Urinary bladder (tissue), 4 donors: ENCODE measurements around the gene MSRB3. TPM values are rescaled to one million over a fixed set of nuclear protein-coding genes. Genes with fewer than 3 reads are reported as not detected.
"Not testable (repeated sequence)": the region's sequence is repeated elsewhere in the genome, so short reads cannot be mapped to it uniquely, and the experiment has no call there.

Source experiments
- DNase-seq: peaks from one replicate; pipeline ENCODE4 v3.0.0-alpha.2; 2015; ENCODE audit errors: extremely low spot score
- H3K27ac ChIP-seq: one replicate; pipeline ENCODE4 v1.5.1; 2013; ENCODE audit warnings: low read depth, mild to moderate bottlenecking, moderate library complexity
- H3K36me3 ChIP-seq: one replicate; pipeline ENCODE4 v1.6.1; 2013; ENCODE audit warnings: mild to moderate bottlenecking, moderate library complexity; ENCODE audit not compliant: insufficient read depth
- H3K4me1 ChIP-seq: one replicate; pipeline ENCODE4 v1.6.1; 2013; ENCODE audit warnings: mild to moderate bottlenecking, moderate library complexity; ENCODE audit not compliant: insufficient read depth
- H3K4me3 ChIP-seq: one replicate; pipeline ENCODE4 v1.5.1; 2013; ENCODE audit warnings: low read depth, low read length
- WGBS: extraction: QIAGEN DNeasy Blood & Tissue Kit; methylation state at CpG from one replicate; pipeline ENCODE4 v1.1.7; 2013; 5-methylcytosine and 5-hydroxymethylcytosine counted together
- polyA plus RNA-seq: library from polyadenylated mRNA; stranded (reverse); fragments of 200-250 nt; gene quantifications from one replicate; pipeline ENCODE4 v1.2.3, GENCODE V29; 2013
- total RNA-seq: library from RNA; depleted of rRNA; stranded (reverse); fragments of >200 nt; gene quantifications from one replicate; pipeline ENCODE4 v1.2.3, GENCODE V29; 2014
- donor health status: healthy with polysubstance abuse.
- donor health status: healthy.

MSRB3 gene
- total and polyA plus RNA-seq, 2 donors, result 143 to 158 TPM

DNA sequence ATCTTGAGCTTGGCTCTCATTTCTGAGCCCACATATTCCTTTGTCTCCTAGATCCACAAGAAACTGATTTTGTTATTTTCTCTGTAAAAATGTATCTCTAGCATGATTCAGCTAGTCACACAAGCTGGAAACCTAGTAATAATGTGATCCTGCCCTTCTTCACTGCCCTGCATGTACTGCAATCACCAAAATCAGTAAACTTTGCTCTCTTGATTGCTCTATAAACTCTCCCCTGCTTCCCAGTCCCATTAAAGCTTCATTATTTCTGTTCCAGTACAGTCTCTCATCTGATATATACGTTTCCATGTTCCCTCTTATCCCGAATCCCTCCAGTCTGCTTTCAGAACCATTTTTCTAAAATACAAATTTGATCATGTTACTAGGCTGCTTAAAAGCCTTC, 166.5 kb downstream of the MSRB3 start:
- Histone ChIP-seq H3K4me1 (no peaks in the 10 kb centered on the region), H3K4me3 (no peak overlapping the region), H3K27ac (no peak overlapping the region), H3K36me3 (no peaks in the 10 kb centered on the region)
- WGBS, result 91% methylated on average over 2 of the region's 2 CpGs
- no peak for DNase-seq

GRCh38 chr12:65446901-65447300, 168.4 kb downstream of the MSRB3 start:
- 86% methylated on average over 1 of the region's 1 CpG for WGBS
- Histone ChIP-seq H3K4me1 (no peaks in the 10 kb centered on the region), H3K36me3 (no peaks in the 10 kb centered on the region), H3K27ac (no peak overlapping the region), H3K4me3 (no peak overlapping the region)
- no peak for DNase-seq

- 91% methylated on average over 1 of the region's 1 CpG for WGBS
- Histone ChIP-seq H3K36me3 (no peaks in the 10 kb centered on the region), H3K27ac (no peak overlapping the region), H3K4me3 (no peak overlapping the region), H3K4me1 (no peaks in the 10 kb centered on the region)
- no peak for DNase-seq
Observed at GRCh38 chr12:65449400-65449799, 170.9 kb downstream of the MSRB3 start.

DNA sequence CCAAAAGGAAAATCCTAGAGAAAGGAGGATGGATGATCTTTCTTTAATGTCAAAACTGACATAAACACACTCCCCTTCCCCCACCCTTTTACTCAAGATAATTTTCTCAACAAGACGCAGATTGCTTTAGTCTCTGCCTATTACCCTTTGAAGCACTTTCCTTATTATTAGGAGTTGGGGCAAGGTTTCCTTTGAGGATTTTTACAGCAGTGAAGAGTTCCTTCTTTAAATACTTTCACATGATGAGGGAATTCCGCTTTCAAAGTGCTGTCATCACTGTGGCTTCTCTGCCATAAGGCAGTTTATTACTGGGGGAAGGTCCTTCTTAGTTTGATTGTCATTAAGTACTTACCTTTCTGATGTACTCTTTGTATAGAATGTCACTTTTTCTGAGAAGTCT, 172.1 kb downstream of the MSRB3 start:
- peaks cover 2% of the 10 kb centered on the region for H3K36me3 ChIP-seq
- H3K4me1 ChIP-seq, result no peaks in the 10 kb centered on the region
- no peak overlapping the region for H3K4me3 ChIP-seq
- H3K27ac ChIP-seq, result no peak overlapping the region
- DNase-seq, result no peak
- 61% methylated on average over 2 of the region's 2 CpGs for WGBS

- Histone ChIP-seq H3K4me3 (no peak overlapping the region), H3K27ac (no peak overlapping the region), H3K4me1 (no peaks in the 10 kb centered on the region), H3K36me3 (peaks cover 2% of the 10 kb centered on the region)
- DNase-seq, result no peak
- 96% methylated on average over 1 of the region's 1 CpG for WGBS
Observed at GRCh38 chr12:65454115-65454787, 175.8 kb downstream of the MSRB3 start.

GRCh38 chr12:65457341-65457740, 178.9 kb downstream of the MSRB3 start:
- H3K36me3 ChIP-seq, DNase-seq: not testable (repeated sequence)

GRCh38 chr12:65458718-65459117, 180.2 kb downstream of the MSRB3 start:
- 97% methylated on average over 2 of the region's 2 CpGs for WGBS
- no peak for DNase-seq
- Histone ChIP-seq H3K4me3 (no peak overlapping the region), H3K4me1 (no peaks in the 10 kb centered on the region), H3K27ac (no peak overlapping the region), H3K36me3 (peaks cover 2% of the 10 kb centered on the region)

More at GRCh38 chr12:65457341-65457740, 178.9 kb downstream of the MSRB3 start:
- not testable (repeated sequence) for H3K27ac ChIP-seq, H3K4me1 ChIP-seq, H3K4me3 ChIP-seq

DNA sequence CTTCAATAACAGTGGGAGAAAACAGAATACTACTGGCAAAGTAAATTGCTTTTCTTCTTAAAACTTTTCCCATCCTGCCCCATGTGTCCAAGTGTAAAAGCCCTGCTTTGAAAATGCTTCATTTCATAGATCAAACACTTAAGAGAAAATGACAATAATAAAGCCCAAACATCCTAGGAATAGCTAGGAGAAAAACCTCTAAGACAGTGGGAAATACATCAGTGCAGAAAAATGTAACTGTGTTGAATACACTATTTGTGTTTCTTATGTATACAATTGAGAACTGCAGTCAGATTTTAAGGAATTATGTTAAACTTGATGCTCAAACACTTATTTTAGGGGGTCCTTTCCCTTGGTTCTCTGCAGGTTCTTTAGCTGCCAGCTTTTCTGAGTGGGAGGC, 181.1 kb downstream of the MSRB3 start:
- Histone ChIP-seq H3K4me3 (no peak overlapping the region), H3K36me3 (peaks cover 2% of the 10 kb centered on the region)
- no peak for DNase-seq

DNA sequence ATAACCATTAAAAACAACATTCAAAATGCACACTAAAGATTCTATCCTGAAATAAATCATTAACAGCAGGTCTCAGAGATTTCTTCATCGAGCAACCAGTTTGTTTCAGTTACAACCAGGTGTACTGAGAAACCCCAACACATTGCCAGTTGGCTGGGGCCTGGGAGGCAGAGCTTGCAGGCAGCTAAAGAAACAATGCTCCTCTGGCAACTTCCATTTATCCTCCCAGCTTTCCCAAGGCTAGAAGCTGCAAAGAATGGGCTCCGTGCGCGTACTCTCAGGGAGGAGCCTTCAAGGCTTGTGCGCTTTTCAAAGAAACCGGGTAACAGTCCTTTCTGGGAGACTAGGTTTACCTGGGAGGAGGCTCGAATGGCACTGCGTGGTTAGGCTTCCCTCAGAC, 181.6 kb downstream of the MSRB3 start:
- Histone ChIP-seq H3K27ac (no peak overlapping the region), H3K4me1 (no peaks in the 10 kb centered on the region), H3K4me3 (no peak overlapping the region), H3K36me3 (peaks cover under 1% of the 10 kb centered on the region)
- DNase-seq, result no peak
- 81% methylated on average over 8 of the region's 8 CpGs for WGBS

More for the DNA sequence above, 181.1 kb downstream of the MSRB3 start:
- no peak overlapping the region for H3K27ac ChIP-seq
- H3K4me1 ChIP-seq, result no peaks in the 10 kb centered on the region

- no peak for DNase-seq
- no peak overlapping the region for H3K4me3 ChIP-seq
- WGBS, result 82% methylated on average over 2 of the region's 2 CpGs
- no peak overlapping the region for H3K27ac ChIP-seq
- H3K4me1 ChIP-seq, result no peaks in the 10 kb centered on the region
- H3K36me3 ChIP-seq, result no peaks in the 10 kb centered on the region
Observed at GRCh38 chr12:65461017-65461416, 182.5 kb downstream of the MSRB3 start.

DNA sequence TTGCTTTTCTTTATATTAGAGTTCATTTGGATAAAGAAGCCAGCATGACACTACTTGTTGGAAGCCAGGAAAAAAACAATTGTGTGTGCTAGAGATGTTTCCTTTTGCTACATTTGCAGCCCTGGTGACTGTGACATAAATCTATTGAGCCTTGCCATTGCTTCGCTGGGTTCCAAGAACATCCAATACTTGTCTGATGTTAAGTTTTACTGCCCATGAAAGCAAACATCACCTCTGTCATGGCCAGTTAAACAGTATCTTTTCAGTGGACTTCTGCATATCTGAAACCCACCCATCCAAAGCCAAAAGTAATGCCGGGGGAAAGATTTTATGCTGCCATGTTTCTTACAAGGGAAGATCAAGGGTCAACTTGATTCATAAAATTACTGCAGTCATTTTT, 184.0 kb downstream of the MSRB3 start:
- no peak overlapping the region for H3K27ac ChIP-seq
- H3K36me3 ChIP-seq, result no peaks in the 10 kb centered on the region
- no peak overlapping the region for H3K4me3 ChIP-seq
- WGBS, result 86% methylated on average over 2 of the region's 2 CpGs
- DNase-seq, result no peak
- no peaks in the 10 kb centered on the region for H3K4me1 ChIP-seq

DNA sequence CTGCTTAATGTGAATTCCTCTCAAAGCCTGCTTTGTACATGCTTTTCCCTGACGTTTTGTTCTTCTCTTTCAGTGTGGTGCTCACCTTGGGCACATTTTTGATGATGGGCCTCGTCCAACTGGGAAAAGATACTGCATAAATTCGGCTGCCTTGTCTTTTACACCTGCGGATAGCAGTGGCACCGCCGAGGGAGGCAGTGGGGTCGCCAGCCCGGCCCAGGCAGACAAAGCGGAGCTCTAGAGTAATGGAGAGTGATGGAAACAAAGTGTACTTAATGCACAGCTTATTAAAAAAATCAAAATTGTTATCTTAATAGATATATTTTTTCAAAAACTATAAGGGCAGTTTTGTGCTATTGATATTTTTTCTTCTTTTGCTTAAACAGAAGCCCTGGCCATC, 184.6 kb downstream of the MSRB3 start:
- Histone ChIP-seq H3K4me3 (no peak overlapping the region), H3K36me3 (no peaks in the 10 kb centered on the region), H3K4me1 (no peaks in the 10 kb centered on the region), H3K27ac (no peak overlapping the region)
- DNase-seq, result no peak
- WGBS, result 90% methylated on average over 9 of the region's 9 CpGs

DNA sequence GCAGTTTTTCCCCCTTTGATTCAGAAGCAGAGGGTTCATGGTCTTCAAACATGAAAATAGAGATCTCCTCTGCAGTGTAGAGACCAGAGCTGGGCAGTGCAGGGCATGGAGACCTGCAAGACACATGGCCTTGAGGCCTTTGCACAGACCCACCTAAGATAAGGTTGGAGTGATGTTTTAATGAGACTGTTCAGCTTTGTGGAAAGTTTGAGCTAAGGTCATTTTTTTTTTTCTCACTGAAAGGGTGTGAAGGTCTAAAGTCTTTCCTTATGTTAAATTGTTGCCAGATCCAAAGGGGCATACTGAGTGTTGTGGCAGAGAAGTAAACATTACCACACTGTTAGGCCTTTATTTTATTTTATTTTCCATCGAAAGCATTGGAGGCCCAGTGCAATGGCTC, 185.1 kb downstream of the MSRB3 start:
- H3K4me1 ChIP-seq, result no peaks in the 10 kb centered on the region
- no peak overlapping the region for H3K27ac ChIP-seq
- DNase-seq, result no peak
- H3K36me3 ChIP-seq, result no peaks in the 10 kb centered on the region
- no peak overlapping the region for H3K4me3 ChIP-seq
- 98% methylated on average over 1 of the region's 1 CpG for WGBS

- no peak for DNase-seq
- no peaks in the 10 kb centered on the region for H3K36me3 ChIP-seq
- no peaks in the 10 kb centered on the region for H3K4me1 ChIP-seq
- 34% methylated on average over 3 of the region's 3 CpGs for WGBS
- no peak overlapping the region for H3K4me3 ChIP-seq
- no peak overlapping the region for H3K27ac ChIP-seq
Observed at GRCh38 chr12:65464930-65465329, 186.4 kb downstream of the MSRB3 start.
